Stimulated activated naive CD4-positive, alpha-beta T cell treated with Interleukin-2 at 50 U/mL for 16 hours (primary cell): ENCODE results near the gene WDR12.
"Not testable (repeated sequence)": the region's sequence is repeated elsewhere in the genome, so short reads cannot be mapped to it uniquely, and the experiment has no call there.

Experiments
- DNase-seq: peaks from one replicate; lab custom pipeline; 2025; lab: John Stamatoyannopoulos, UW

WDR12 gene

DNA sequence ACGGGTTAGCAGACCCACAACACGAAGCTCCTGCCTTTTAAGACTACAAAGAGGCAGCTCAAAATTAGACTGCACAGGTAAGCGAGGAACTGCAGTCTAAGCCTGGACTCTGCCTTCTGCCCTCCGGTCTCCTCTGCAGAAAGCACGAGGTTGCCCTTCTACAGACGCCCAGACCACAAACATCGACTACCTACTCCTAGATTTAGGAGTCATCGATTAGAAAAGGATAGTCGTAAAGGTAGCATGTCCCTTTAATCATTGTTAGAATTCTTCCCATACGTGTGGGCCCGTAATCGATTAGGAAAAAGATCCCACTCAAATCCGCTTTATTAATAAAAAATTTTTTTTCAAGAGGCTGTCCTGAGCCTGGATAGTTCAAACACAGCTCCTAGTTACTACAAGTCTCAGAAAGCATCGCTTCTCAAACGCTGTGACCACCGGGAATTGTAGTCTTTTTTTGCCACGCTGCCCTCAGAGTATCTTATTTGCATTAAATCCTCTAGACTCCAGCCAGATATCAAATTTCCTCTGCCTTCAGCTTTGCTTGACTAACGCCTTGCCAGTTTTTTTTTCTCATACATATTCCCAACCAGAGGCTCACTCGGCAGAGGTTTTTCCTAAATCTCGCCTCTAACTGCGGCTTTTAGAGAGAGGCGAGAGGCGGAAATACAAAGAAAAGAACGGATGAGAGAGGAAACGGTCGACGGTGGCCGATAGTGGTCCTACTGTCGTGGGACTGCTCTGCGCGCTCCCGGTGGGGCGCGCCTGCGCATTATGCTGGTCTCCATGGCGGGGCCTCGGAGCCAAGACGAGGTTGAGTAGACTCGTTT is at the start of gene WDR12, which contains the start of gene CARF:
Gene WDR12, minus strand, starts transcription at position 162 of the 830 bp plus-strand sequence. CDS start 197 bp downstream, outside the sequence.
Gene CARF, plus strand, starts transcription at position 764 of the 830 bp plus-strand sequence. CDS start 29,628 bp downstream, outside the sequence.
- DNase-seq: peak; percentile 87

- DNase-seq: no peak
These were observed 49.1 kb upstream of the WDR12 start for GRCh38 chr2:202960524-202960923.

DNA sequence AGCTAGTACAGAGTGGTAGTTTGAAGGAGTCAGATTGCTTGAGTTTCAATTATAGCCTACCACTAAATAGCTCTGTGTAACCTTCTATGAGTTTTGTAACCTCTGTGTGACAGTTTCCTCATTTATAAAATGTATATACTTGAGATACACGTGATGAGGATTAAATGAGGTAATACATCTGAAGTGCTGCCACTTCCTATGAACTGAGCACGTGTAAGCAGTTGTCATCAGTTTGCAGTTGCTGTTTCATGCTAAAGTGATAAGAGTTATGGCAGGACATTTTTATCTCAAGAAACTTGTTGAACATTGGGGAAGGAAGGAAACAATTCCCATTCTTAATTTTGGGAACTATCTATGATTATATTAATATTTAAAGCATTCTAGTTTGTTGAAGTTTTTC is 39.1 kb upstream of the WDR12 start:
- DNase-seq: no peak

GRCh38 chr2:202949333-202949732 is 37.9 kb upstream of the WDR12 start:
- not testable (repeated sequence) for DNase-seq

- no peak for DNase-seq
These were observed 34.0 kb upstream of the WDR12 start for GRCh38 chr2:202945497-202945896.

- DNase-seq: no peak
These were observed 33.3 kb upstream of the WDR12 start for GRCh38 chr2:202944816-202945215.

DNA sequence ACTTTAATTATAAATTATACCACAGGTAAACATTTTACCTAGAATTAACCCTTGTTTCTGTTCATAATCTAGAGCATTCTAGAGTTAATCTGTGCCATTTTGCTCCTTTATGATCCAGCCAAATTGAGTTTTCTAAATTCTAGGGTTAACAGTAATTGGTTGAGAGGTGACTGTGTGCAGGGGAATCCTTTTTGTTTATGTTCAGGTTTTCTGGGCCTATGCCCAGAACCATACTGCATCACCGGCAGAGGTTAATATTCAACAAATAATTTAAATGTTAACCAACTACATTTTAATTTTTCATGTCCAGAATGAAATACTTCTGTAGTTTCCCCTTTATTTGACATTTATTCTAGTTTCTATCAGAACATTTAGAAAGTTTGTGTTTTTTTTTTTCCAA is 32.9 kb upstream of the WDR12 start:
- DNase-seq: no peak

DNA sequence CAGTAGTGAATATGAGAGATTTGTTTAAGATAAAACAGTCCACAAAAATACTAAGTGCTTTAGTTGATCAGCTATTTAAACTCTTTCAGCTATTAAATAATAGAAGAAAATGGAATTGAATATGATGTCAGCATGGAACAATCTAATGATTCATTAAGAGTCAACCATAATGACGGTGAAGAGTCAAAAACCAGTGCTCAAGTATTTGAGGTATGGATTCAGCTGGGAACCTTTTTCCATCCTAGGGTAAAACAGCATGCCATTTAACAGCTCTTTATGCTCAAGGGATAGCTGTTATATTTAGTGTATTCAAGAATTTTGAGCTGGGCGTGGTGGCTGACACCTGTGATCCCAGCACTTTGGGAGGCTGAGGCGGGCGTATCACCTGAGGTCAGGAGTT is 30.3 kb upstream of the WDR12 start:
- no peak for DNase-seq

- no peak for DNase-seq
These were observed 27.5 kb upstream of the WDR12 start for GRCh38 chr2:202938960-202939359.

GRCh38 chr2:202934456-202934855 is 23.0 kb upstream of the WDR12 start:
- DNase-seq: no peak

GRCh38 chr2:202933958-202934357 is 22.5 kb upstream of the WDR12 start:
- DNase-seq: no peak

DNA sequence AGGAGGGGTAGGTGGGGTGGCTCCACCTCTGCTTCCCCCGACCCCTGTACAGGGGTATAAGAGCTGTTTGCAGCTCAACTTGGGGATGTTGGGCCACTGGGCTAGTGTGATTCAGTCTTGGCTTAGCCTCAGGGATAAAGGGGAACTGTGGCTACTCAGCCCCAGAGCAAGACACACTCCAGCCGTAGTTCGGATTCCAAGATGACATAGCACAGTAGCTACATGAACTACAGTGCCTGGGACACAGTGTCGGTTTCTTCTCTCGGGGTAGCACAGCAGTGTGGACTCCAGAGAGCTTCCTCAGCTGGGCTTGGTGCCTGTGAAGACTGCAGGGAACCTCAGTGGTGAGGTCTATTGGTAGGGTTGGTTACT is 21.7 kb upstream of the WDR12 start:
- DNase-seq: no peak

- no peak for DNase-seq
These were observed 21.1 kb upstream of the WDR12 start for GRCh38 chr2:202932425-202933138.

- no peak for DNase-seq
These were observed 7.4 kb upstream of the WDR12 start for GRCh38 chr2:202918860-202919259.

GRCh38 chr2:202912342-202913201 is 1.1 kb upstream of the WDR12 start:
- DNase-seq: not testable (repeated sequence)

GRCh38 chr2:202911203-202911511 is 316 bp downstream of the WDR12 start:
- DNase-seq: no peak

DNA sequence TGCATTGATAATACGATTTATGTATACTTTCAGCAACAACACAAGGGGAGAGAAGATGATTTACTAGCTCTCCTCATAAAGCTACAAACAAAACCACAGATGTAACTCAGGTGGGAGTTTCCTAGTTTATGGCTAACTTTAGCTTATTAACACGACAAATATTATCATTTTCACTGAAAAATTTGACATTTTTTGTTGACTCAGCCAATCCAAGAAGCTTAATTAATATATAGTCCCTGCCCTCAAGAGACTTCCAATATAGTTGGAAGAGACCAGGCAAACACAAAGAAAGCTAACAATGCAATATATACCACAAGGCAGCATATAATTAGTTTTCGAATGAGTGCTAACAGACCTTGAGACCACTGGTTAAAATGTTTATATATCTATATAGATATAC is 775 bp downstream of the WDR12 start:
- no peak for DNase-seq

DNA sequence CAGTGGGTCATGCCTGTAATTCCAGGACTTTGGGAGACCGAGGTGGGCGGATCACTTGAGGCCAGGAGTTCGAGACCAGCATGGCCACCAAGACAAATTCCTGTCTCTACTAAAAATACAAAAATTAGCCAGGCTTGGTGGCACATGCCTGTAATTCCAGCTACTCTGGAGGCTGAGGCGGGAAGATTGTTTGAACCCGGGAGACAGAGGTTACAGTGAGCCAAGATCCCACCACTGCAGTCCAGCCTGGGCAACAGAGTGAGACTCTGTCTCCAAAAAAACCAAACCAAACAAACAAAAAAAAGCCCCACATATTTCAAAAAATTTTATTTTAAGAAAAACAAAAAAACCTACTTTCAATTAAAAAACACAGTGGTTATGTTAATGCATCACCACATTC is 1.2 kb downstream of the WDR12 start:
- not testable (repeated sequence) for DNase-seq

- DNase-seq: no peak
These were observed 1.9 kb downstream of the WDR12 start for GRCh38 chr2:202909394-202910192.

- no peak for DNase-seq
These were observed 3.3 kb downstream of the WDR12 start for GRCh38 chr2:202908186-202908585.

DNA sequence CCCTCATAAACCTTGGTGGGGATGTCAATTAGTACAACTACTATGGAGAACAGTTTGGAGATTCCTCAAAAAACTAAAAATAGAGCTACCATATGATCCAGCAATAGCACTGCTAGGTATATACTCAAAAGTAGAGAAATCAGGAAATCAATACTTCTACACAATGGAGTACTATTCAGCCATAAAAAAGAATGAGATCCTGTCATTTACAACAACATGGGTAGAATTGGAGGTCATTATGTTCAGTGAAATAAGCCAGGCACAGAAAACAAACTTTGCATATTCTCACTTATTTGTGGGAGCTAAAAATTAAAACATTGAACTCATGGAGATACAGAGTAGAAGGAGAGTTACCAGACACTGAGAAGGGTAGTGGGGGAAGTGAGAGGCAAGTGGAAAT is 6.0 kb downstream of the WDR12 start:
- DNase-seq: not testable (repeated sequence)

GRCh38 chr2:202885190-202885589 is 26.3 kb downstream of the WDR12 start:
- no peak for DNase-seq
